ENCODE measurements around the gene CTRL. TPM values are rescaled to one million over a fixed set of nuclear protein-coding genes. Genes with fewer than 3 reads are reported as not detected.
"Not testable (repeated sequence)": the region's sequence is repeated elsewhere in the genome, so short reads cannot be mapped to it uniquely, and the experiment has no call there.

CTRL gene
- total RNA-seq, 2 donors from 2014 or later: 0.64 to 2.2 TPM

- Histone ChIP-seq H3K27ac (no peak overlapping the region), H3K9me3 (no peaks in the 10 kb centered on the region), H3K27me3 (no peaks in the 10 kb centered on the region), H3K9ac (ENCODE audit: low read depth in 2 of 2, low read length in 2 of 2) (no peak overlapping the region), H3K4me3 (no peak overlapping the region), H3K4me1 (no peaks in the 10 kb centered on the region), H3K36me3 (no peaks in the 10 kb centered on the region)
- TF ChIP-seq CTCF (IDR thresholded peaks at IDR 0.05): no peak
- intact Hi-C loops (cut with DNase I): loop anchor here (10.0 kb wide), 1 partner anchor 107 kb away; no protein-coding TSS in a partner anchor
- no peak for DNase-seq
Observed at GRCh38 chr16:67922221-67922620, 9.4 kb downstream of the CTRL start.

GRCh38 chr16:67919622-67920221 is 11.9 kb downstream of the CTRL start:
- Histone ChIP-seq H3K36me3 (no peaks in the 10 kb centered on the region), H3K27me3 (no peaks in the 10 kb centered on the region), H3K27ac (no peak overlapping the region), H3K4me1 (no peaks in the 10 kb centered on the region), H3K9ac (ENCODE audit: low read depth in 2 of 2, low read length in 2 of 2) (no peak overlapping the region), H3K9me3 (no peaks in the 10 kb centered on the region), H3K4me3 (no peak overlapping the region)
- TF ChIP-seq CTCF (IDR thresholded peaks at IDR 0.05): no peak
- DNase-seq: no peak
- intact Hi-C loops (cut with DNase I): loop anchor here (10.0 kb wide), 1 partner anchor 105 kb away; no protein-coding TSS in a partner anchor

- Histone ChIP-seq H3K27ac (no peak overlapping the region), H3K9ac (ENCODE audit: low read depth in 2 of 2, low read length in 2 of 2) (no peak overlapping the region), H3K9me3 (no peaks in the 10 kb centered on the region), H3K4me3 (no peak overlapping the region), H3K4me1 (no peaks in the 10 kb centered on the region), H3K27me3 (no peaks in the 10 kb centered on the region), H3K36me3 (no peaks in the 10 kb centered on the region)
- TF ChIP-seq CTCF (IDR thresholded peaks at IDR 0.05): no peak
- no peak for DNase-seq
- intact Hi-C loops (cut with DNase I): no loop called here
Observed at GRCh38 chr16:67917852-67918236, 13.8 kb downstream of the CTRL start.

GRCh38 chr16:67917140-67917851 is 14.4 kb downstream of the CTRL start:
- no peaks in the 10 kb centered on the region for H3K4me1 ChIP-seq
- DNase-seq: no peak
- no peak overlapping the region for H3K4me3 ChIP-seq
- intact Hi-C loops (cut with DNase I): no loop called here
- H3K9ac ChIP-seq (ENCODE audit: low read depth in 2 of 2, low read length in 2 of 2): no peak overlapping the region
- H3K27me3 ChIP-seq: no peaks in the 10 kb centered on the region
- TF ChIP-seq CTCF (IDR thresholded peaks at IDR 0.05): no peak
- no peak overlapping the region for H3K27ac ChIP-seq
- H3K9me3 ChIP-seq: no peaks in the 10 kb centered on the region
- H3K36me3 ChIP-seq: no peaks in the 10 kb centered on the region

- no peaks in the 10 kb centered on the region for H3K27me3 ChIP-seq
- DNase-seq: no peak
- TF ChIP-seq CTCF (IDR thresholded peaks at IDR 0.05): no peak
- H3K4me3 ChIP-seq: no peak overlapping the region
- H3K9me3 ChIP-seq: no peaks in the 10 kb centered on the region
- no peak overlapping the region for H3K27ac ChIP-seq
- no peak overlapping the region for H3K9ac ChIP-seq (ENCODE audit: low read depth in 2 of 2, low read length in 2 of 2)
- H3K4me1 ChIP-seq: no peaks in the 10 kb centered on the region
- intact Hi-C loops (cut with DNase I): no loop called here
- H3K36me3 ChIP-seq: no peaks in the 10 kb centered on the region
Observed at GRCh38 chr16:67915831-67916723, 15.6 kb downstream of the CTRL start.

GRCh38 chr16:67915496-67915769 is 16.2 kb downstream of the CTRL start:
- DNase-seq; H3K27ac ChIP-seq; H3K9me3 ChIP-seq; H3K36me3 ChIP-seq; H3K9ac ChIP-seq (ENCODE audit: low read depth in 2 of 2, low read length in 2 of 2); H3K4me3 ChIP-seq; intact Hi-C loops (cut with DNase I); H3K4me1 ChIP-seq; H3K27me3 ChIP-seq: not testable (repeated sequence)

Data from colonic mucosa (tissue), 4 donors.